Ascending aorta (tissue), 2 donors: ENCODE measurements around the gene TPRA1. TPM values are rescaled to one million over a fixed set of nuclear protein-coding genes. Genes with fewer than 3 reads are reported as not detected.

ENCODE experiments used
- DNase-seq, 2 donors: peaks; one replicate each; pipeline ENCODE4 v3.0.0-alpha.2; 2019; ENCODE audit warnings: low spot score in 2 of 2
- H3K27ac ChIP-seq, 2 donors: fragments of 200-600 bp; sonication (generic); one replicate each; pipeline ENCODE4 v1.5.1; 2016 to 2017; ENCODE audit warnings: mild to moderate bottlenecking in 1 of 2
- H3K27me3 ChIP-seq: fragments of 200-600 bp; sonication (generic); one replicate; pipeline ENCODE4 v1.5.1; 2017
- H3K36me3 ChIP-seq, 2 donors: fragments of 200-600 bp; sonication (generic); one replicate each; pipeline ENCODE4 v1.5.1; 2016
- H3K4me1 ChIP-seq, 2 donors: fragments of 200-600 bp; sonication (generic); one replicate each; pipeline ENCODE4 v1.5.1; 2016 to 2017; ENCODE audit warnings: mild to moderate bottlenecking in 1 of 2
- H3K4me3 ChIP-seq, 2 donors: fragments of 200-600 bp; sonication (generic); one replicate each; pipeline ENCODE4 v1.5.1; 2016 to 2017; ENCODE audit warnings: mild to moderate bottlenecking in 1 of 2
- H3K9me3 ChIP-seq, 2 donors: fragments of 200-600 bp; sonication (generic); one replicate each; pipeline ENCODE4 v1.5.1; 2016
- CTCF ChIP-seq, 3 experiments: fragments of 200-600 bp in 2 of 3; fragments of 450-650 bp in 1 of 3; sonication (generic) in 2 of 3; IDR thresholded peaks; one replicate each; pipeline ENCODE4 v1.5.1; 2016 to 2019; ENCODE audit warnings: antibody characterized with exemption in 3 of 3, mild to moderate bottlenecking in 1 of 3, moderate library complexity in 1 of 3
- intact Hi-C: fragments of 100-400 bp; cut with DNase I; formaldehyde crosslinking; loops from one replicate; pipeline ENCODE4 v1.15.1; 2023
- total RNA-seq: library from RNA; depleted of rRNA; stranded (reverse); fragments of >200 nt; gene quantifications from one replicate; pipeline ENCODE4 v1.1.0, GENCODE V29; 2016

The TPRA1 gene
- total RNA-seq, 1 donor from 2014 or later: 87.1 TPM

GRCh38 chr3:127604035-127604434 lies 13.5 kb upstream of the TPRA1 start:
- H3K4me1 ChIP-seq: no peaks in the 10 kb centered on the region
- intact Hi-C loops: no loop called here
- H3K9me3 ChIP-seq: no peaks in the 10 kb centered on the region
- TF ChIP-seq CTCF (IDR thresholded peaks at IDR 0.05): no peak
- H3K36me3 ChIP-seq: peaks cover 5 to 13% of the 10 kb centered on the region in 2 donors
- no peak overlapping the region for H3K27ac ChIP-seq
- no peak overlapping the region for H3K4me3 ChIP-seq
- no peak for DNase-seq
- H3K27me3 ChIP-seq: no peaks in the 10 kb centered on the region

GRCh38 chr3:127600749-127601456 lies 10.4 kb upstream of the TPRA1 start:
- Histone ChIP-seq H3K4me1 (peaks cover 0 to 8% of the 10 kb centered on the region in 2 donors), H3K27me3 (no peaks in the 10 kb centered on the region), H3K27ac (no peak overlapping the region), H3K36me3 (no peaks in the 10 kb centered on the region), H3K9me3 (no peaks in the 10 kb centered on the region), H3K4me3 (no peak overlapping the region)
- no peak for TF ChIP-seq CTCF (IDR thresholded peaks at IDR 0.05)
- intact Hi-C loops: no loop called here
- DNase-seq: no peak

- Histone ChIP-seq H3K4me3 (peak overlapping the region; percentile 64 to 69), H3K4me1 (peaks cover 0 to 8% of the 10 kb centered on the region in 2 donors), H3K36me3 (no peaks in the 10 kb centered on the region), H3K27me3 (no peaks in the 10 kb centered on the region), H3K9me3 (no peaks in the 10 kb centered on the region), H3K27ac (peak overlapping the region; percentile 63 to 70)
- no peak for DNase-seq
- intact Hi-C loops: loop anchor here (1.0 to 10.0 kb wide), 6 partner anchors 9 to 1276 kb away; partner anchors contain the start of genes ABTB1, ACAD9, RAB7A and TPRA1
- TF ChIP-seq CTCF (IDR thresholded peaks at IDR 0.05): no peak
These were observed 8.5 kb upstream of the TPRA1 start for GRCh38 chr3:127598841-127599570.

- Histone ChIP-seq H3K36me3 (no peaks in the 10 kb centered on the region), H3K27ac (no peak overlapping the region), H3K27me3 (no peaks in the 10 kb centered on the region), H3K9me3 (no peaks in the 10 kb centered on the region), H3K4me3 (peak overlapping the region; percentile 64 to 69), H3K4me1 (peaks cover 0 to 8% of the 10 kb centered on the region in 2 donors)
- intact Hi-C loops: loop anchor here (5.0 to 10.0 kb wide), 5 partner anchors 75 to 1278 kb away; partner anchors contain the start of genes ABTB1, ACAD9 and RAB7A
- TF ChIP-seq CTCF (IDR thresholded peaks at IDR 0.05): no peak
- DNase-seq: no peak
These were observed 6.7 kb upstream of the TPRA1 start for GRCh38 chr3:127597020-127597771.

- Histone ChIP-seq H3K36me3 (no peaks in the 10 kb centered on the region), H3K4me3 (no peak overlapping the region), H3K27ac (no peak overlapping the region), H3K9me3 (no peaks in the 10 kb centered on the region), H3K27me3 (no peaks in the 10 kb centered on the region), H3K4me1 (peaks cover 0 to 8% of the 10 kb centered on the region in 2 donors)
- DNase-seq: no peak
- intact Hi-C loops: loop anchor here (5.0 to 10.0 kb wide), 5 partner anchors 77 to 1279 kb away; partner anchors contain the start of genes ABTB1, ACAD9 and RAB7A
- no peak for TF ChIP-seq CTCF (IDR thresholded peaks at IDR 0.05)
These were observed 4.8 kb upstream of the TPRA1 start for GRCh38 chr3:127595303-127595702.
